Stimulated activated naive CD4-positive, alpha-beta T cell (primary cell): ENCODE measurements around the gene ITGA11.
A peak's percentile ranks its signal among the peaks of the same experiment; 100 is the strongest.

Experiments used
- DNase-seq, 6 experiments: peaks; one replicate each; lab custom pipeline; 2025; lab: John Stamatoyannopoulos, UW

ITGA11 gene

DNA sequence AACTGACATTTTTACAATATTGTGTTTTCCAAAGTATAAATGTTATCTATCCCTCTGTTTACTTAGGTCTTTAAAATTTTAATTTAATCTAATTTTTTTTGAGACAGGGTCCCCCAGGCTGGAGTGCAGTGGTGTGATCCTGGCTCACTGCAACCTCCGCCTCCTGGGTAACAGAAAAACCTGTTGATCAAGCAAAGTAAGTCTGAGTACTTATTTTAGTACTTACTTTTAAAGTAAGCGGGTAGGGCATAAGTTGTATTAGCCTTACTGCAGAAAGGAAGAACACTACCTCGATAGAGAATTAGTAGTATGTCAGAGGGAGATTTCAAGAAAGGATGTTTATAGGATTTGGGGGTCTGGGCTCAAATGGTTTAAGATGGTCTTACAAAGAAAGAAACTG is 166.3 kb downstream of the ITGA11 start:
- DNase-seq, result no peak

DNA sequence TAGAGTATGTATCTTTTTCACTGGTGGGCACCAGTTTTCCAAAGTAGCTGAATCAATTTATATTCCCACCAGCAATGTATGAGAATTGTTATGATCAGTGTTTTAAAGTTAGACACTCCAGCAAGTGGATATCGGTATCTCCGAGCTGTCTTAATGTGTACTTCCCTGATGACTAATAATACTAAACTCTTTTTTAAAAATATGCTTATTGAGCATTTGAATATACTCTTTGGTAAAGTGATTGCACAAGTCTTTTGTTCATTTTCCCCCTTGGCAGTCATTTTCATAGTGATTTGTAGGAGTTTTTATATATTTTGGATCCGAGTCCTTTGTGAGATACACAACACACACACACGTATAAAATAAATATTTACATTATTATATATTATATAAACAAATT is 166.9 kb downstream of the ITGA11 start:
- no peak for DNase-seq

DNA sequence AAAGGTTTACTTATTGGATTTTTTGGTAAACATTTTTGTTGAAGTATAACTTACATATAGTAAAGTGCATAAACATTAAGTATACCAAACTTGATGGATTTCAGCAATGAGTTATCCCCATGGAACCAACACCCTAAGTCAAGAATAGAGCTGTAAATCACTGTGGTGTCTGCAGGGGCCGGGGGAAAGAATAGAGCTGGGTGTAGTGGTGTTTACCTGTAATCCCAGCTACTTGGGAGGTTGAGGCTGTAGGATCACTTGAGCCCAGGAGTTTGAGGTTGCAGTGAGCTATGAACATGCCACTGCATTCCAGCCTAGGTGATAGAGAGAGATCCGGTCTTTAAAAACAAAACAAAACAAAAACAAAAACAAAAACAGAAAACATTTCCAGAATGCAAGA is 167.7 kb downstream of the ITGA11 start:
- DNase-seq, result no peak

DNA sequence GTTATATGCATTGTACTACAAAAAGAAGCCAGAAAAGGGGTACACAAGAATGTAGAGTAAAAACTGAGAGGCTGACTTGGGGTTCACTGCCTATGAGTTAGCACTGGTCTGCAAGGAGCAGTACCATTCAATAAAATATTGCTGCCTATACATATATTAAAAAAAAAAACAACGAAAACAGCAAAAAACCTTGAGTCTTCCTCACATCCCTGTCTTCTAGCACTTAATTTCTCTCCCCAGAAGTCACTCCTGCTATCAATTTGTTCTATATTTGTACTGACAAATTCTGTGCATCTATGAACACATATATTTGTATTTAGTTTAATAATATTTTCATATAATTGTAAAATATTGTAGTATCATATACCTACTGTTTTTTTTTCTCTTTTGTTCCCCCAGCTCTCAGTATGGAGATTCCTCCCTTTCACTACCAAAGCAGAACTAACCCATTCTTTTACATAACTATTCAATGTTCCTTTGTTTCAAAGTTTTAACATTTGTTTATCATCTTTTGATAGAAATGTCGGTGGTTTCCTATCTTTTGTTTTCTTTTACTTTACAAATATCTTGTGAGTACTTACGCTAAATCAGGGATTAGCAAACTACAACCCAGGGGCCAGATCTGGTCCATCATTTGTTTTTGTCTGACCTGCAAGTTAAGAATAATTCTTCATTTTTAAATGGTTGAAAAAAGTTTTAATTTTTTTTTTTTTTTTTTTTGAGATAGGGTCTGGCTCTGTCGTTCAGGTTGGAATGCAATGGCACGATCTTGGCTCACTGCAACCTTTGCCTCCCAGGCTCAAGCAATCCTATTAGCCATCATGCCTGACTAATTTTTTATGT is 169.2 kb downstream of the ITGA11 start:
- DNase-seq, result no peak

DNA sequence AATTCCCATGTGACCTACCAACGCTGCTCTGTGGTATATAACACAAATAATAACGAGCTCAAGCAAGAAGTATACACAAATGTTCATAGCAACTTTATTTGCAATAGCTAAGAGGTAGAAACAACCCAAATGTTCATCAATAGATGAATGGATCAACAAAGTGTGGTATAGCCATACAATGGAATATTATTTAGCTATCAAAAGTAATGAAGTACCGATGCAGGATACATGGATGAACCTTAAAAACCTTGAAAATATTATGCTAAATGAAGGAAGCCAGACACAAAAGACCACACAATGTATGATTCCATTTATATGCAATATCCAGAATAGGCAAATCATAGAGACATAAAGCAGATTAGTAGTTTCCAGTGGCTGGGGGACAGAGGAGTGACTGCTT is 170.0 kb downstream of the ITGA11 start:
- no peak for DNase-seq

DNA sequence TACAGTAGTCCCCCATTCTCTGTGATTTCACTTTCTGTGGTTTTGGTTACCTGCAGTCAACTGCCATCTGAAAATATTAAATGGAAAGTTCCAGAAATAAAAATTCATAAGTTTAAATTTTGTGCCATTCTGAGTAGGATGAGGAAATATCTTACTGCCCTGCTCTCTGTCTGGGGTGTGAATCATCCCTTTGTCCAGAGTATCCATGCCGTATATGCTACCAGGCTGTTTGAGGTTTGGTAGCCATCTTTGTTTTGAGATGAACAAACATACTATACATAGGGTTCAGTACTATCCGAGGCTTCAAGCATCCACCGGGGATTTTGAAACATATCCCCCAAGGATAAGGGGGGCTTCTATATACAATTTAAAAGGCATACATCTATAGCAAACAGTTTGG is 170.7 kb downstream of the ITGA11 start:
- no peak for DNase-seq

DNA sequence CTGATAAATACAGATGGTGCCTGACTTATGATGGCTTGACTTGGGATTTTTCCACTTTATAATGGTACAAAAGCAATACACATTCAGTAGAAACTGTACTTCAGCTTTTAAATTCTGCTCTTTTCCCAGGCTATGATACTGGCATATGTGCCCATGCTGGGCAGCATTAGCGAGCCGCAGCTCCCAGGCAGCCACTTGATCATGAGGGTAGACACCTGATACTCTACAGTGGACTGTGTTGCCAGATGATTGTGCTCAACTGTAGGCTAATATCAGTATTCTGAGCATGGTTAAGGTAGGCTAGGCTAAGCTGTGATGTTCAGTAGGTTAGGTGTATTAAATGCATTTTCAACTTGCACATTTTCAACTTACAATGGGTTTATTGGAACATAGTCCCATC is 172.1 kb downstream of the ITGA11 start:
- DNase-seq, result no peak

DNA sequence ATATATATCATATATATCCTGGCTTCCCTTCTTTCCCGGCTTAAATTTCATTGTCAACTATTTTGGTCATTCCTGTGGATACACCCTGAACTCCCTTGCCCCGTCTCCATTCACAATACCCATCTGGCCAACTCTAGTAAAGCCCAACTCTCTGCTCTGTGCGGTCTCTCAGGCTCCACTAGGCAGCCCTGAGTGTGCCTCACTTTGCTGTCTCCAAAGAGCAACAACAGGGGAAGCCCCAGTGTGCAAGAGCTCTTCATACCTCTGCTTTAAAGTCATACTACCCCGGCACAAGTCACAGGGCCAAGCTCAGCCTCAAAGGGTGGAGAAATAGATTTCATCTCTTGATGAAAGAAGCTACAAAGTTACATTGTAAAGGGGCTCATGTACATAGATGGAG is 173.3 kb downstream of the ITGA11 start:
- DNase-seq, result peak in 4 of 6 experiments; percentile 2 to 22 (median 12)

DNA sequence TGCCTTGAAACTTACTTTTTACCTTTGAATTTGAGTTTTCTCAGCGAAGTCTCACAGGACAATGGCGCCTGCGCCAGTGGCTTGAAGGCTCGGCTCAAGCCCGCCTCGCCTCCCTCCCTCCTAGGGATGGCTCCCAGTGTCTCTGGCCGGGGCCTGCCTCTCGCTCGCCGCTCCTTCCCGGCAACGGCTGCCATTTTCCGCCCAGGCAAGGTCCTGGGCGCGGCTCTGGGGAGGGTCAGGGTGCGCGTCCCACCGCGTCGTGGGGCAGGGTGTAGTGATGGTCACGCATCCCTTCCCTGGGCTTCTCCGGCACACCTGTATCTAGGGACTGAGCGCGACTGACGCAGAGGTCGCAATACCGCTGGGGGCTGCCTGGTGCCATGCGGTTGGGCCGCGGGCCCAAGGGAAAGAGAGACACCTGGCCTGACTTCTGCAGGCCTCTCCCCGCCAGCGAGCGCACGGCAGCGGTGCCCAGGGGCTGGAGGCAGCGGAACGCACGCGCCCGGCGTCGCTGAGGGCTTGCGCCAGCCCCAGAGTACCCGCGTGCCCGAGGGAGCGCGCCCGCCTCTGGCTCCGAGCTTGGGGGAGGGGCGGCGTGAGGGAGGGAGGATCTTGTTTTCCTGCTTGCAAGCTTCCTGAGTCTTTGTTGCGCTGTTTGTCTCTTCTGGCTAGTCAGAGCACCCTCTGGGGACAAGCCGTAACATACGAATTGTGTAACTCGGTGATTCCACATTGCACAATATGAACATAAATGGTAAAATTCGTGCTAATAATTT is 175.1 kb downstream of the ITGA11 start:
- peak; percentile 18 to 68 (median 53) for DNase-seq

DNA sequence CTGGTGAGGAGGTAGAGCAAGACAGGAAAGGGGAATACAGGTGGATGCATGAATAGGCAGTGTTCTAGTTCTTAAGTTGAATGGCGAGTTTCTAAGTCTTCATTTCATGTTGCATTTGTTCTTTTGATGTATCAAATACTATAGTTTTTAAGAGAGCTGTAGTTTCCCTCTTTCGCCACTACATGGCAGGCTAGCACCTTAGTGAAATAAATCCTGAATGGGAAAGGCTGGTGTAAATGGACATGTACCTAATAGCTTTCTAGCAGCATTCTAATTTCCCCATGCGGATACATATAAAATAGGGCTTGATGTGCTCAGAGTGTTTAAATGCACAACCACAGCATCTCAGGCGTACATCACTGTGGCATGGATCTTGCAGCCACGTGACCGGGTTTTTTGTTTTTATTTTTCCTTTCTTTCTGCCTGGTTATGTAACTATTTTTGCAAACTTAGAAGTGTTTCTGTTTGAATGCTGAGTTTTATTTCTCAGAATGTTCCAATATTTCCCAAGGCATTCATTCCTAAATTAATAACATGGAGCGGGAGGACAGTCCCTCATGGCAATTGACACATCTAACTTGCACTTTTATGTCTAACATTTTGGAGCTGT is 178.9 kb downstream of the ITGA11 start:
- peak in 5 of 6 experiments; percentile 15 to 57 (median 22) for DNase-seq

DNA sequence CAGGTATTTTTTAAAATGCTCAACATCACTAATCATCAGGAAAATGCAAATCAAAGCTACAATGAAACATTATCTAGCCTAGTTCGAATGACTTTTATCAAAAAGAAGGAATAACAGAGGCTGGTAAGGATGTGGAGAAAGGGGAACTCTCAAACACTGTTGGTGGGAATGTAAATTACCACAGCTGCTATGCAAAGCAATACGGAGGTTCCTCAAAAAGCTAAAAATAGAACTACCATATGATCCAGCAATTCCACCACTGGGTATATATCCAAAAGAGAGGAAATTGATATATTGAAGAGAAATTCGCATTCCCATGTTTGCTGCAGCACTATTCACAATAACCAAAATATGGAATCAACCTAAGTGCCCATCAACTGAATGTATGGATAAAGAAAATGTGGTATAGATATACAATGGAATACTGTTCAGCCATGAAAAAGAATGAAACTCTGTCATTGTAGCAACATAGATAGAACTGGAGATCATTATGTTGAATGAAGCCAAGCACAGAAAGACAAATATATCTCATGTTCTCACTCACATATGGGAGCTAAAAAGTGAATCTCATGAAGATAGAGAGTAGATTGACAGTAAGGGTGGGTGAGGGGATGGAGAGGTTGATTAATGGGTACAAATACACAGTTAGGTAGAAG is 182.8 kb downstream of the ITGA11 start:
- DNase-seq, result no peak
